Body of pancreas (tissue), 4 donors: Measurements from ENCODE around the gene SH3YL1. TPM values are rescaled to one million over a fixed set of nuclear protein-coding genes. Genes with fewer than 3 reads are reported as not detected.
A peak's percentile ranks its signal among the peaks of the same experiment; 100 is the strongest.

ENCODE experiments used
- ATAC-seq: fragments of 150-250 bp; one replicate; pipeline ENCODE4 v1.9.1; 2016
- DNase-seq, 4 donors: peaks; one replicate each; pipeline ENCODE4 v3.0.0-alpha.2; 2019
- H3K27ac ChIP-seq, 4 donors: fragments of 200-600 bp; sonication (generic); 1 replicate in 3 of 4; 2 replicates in 1 of 4; pipeline versions ENCODE4 v1.5.1 to v1.6.1; 2016 to 2019; ENCODE audit warnings: mild to moderate bottlenecking in 1 of 4, mixed read lengths in 1 of 4, moderate library complexity in 1 of 4
- H3K27me3 ChIP-seq, 2 donors: fragments of 200-600 bp; sonication (generic); one replicate each; pipeline ENCODE4 v1.6.0; 2016; ENCODE audit warnings: mild to moderate bottlenecking in 1 of 2
- H3K36me3 ChIP-seq, 2 donors: fragments of 200-600 bp; sonication (generic); replicated peaks in 1 of 2; 2 replicates each; pipeline ENCODE4 v1.5.1; 2016; ENCODE audit warnings: low read depth in 2 of 2; ENCODE audit not compliant: insufficient read depth in 1 of 2
- H3K4me1 ChIP-seq: fragments of 200-600 bp; sonication (generic); one replicate; pipeline ENCODE4 v1.6.0; 2016
- H3K4me3 ChIP-seq, 2 donors: fragments of 200-600 bp; sonication (generic); 1 replicate in 1 of 2; 2 replicates in 1 of 2; pipeline ENCODE4 v1.5.1; 2016 to 2019
- H3K9me3 ChIP-seq, 3 donors: fragments of 200-600 bp; sonication (generic); 1 replicate in 2 of 3; 2 replicates in 1 of 3; pipeline ENCODE4 v1.5.1; 2016
- POLR2A ChIP-seq, 3 donors: fragments of 450-650 bp; IDR thresholded peaks; one replicate each; pipeline ENCODE4 v1.6.1; 2016; ENCODE audit warnings: antibody characterized with exemption in 3 of 3, mild to moderate bottlenecking in 2 of 3
- WGBS, 2 donors: methylation state at CpG; one replicate each; pipeline ENCODE4 v1.1.5; 2017; 5-methylcytosine and 5-hydroxymethylcytosine counted together
- intact Hi-C: fragments of 100-400 bp; cut with DNase I; formaldehyde crosslinking; loops from one replicate; pipeline ENCODE4 v1.15.1; 2023
- total RNA-seq, 2 donors: library from RNA; depleted of rRNA; stranded (reverse); fragments of >200 nt; gene quantifications; one replicate each; pipeline ENCODE4 v1.1.0, GENCODE V29; 2016
- TF ChIP-seq, protein P1 (sequence below), 7 experiments: fragments of 450-650 bp in 4 of 7; fragments of 200-600 bp in 3 of 7; sonication (generic) in 3 of 7; IDR thresholded peaks; one replicate each; pipeline ENCODE4 v1.5.1; 2016 to 2019; ENCODE audit warnings: antibody characterized with exemption in 7 of 7

The SH3YL1 gene
- total RNA-seq, 2 donors from 2014 or later = 159 to 162 TPM

GRCh38 chr2:248724-249123 lies 15.1 kb downstream of the SH3YL1 start:
- ATAC-seq (no peak), DNase-seq (no peak)
- no peaks in the 10 kb centered on the region for H3K9me3 ChIP-seq
- no peaks in the 10 kb centered on the region for H3K4me1 ChIP-seq
- H3K36me3 ChIP-seq = peaks cover 0 to 25% of the 10 kb centered on the region in 2 donors
- H3K27ac ChIP-seq = no peak overlapping the region
- intact Hi-C loops = no loop called here
- H3K27me3 ChIP-seq = no peaks in the 10 kb centered on the region
- TF ChIP-seq, protein P1, sequence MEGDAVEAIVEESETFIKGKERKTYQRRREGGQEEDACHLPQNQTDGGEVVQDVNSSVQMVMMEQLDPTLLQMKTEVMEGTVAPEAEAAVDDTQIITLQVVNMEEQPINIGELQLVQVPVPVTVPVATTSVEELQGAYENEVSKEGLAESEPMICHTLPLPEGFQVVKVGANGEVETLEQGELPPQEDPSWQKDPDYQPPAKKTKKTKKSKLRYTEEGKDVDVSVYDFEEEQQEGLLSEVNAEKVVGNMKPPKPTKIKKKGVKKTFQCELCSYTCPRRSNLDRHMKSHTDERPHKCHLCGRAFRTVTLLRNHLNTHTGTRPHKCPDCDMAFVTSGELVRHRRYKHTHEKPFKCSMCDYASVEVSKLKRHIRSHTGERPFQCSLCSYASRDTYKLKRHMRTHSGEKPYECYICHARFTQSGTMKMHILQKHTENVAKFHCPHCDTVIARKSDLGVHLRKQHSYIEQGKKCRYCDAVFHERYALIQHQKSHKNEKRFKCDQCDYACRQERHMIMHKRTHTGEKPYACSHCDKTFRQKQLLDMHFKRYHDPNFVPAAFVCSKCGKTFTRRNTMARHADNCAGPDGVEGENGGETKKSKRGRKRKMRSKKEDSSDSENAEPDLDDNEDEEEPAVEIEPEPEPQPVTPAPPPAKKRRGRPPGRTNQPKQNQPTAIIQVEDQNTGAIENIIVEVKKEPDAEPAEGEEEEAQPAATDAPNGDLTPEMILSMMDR (IDR thresholded peaks at IDR 0.05) = no peak
- no peak for TF ChIP-seq POLR2A (IDR thresholded peaks at IDR 0.05)
- 80 to 86% methylated on average over 2 of the region's 2 CpGs for WGBS, 2 donors
- no peak overlapping the region for H3K4me3 ChIP-seq

DNA sequence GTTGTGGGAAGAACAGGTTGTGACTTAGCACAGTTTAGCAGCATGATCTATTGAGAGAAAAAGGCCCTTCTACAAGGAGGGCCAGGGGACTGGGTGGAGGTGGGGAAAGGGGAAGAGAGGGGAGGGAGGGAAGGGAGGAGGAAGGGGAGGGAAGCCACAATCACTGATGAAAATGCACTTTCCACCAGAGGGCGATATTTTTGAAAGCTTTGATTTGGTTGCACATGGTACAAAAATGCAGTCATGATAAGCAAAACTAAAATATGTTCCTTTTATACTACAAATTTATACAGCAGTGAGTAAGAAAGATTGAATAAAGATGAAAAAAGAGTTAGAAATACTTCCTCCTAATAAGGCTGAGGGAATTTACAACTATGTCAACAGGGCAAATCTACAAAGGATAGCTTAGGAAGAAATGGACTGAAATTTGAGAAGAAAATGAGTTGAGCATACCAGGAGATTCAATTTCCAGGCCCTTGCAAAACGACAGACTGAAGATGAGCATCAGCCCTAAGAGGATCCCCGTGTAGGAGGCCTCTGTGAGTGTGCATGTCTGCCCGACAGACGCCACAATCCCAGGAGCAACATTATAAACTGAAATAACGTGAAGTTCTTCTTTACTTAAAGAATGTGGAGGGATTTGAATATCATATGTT lies 17.2 kb downstream of the SH3YL1 start:
- no peaks in the 10 kb centered on the region for H3K4me1 ChIP-seq
- H3K27me3 ChIP-seq = no peaks in the 10 kb centered on the region
- no peaks in the 10 kb centered on the region for H3K9me3 ChIP-seq
- intact Hi-C loops = no loop called here
- ATAC-seq (peak; percentile 78), DNase-seq (peak in 3 of 4 donors; percentile 38 to 65 (median 43))
- WGBS, 2 donors = 57 to 58% methylated on average over 6 of the region's 6 CpGs
- peak overlapping the region in 1 of 4 donors; percentile 33 for H3K27ac ChIP-seq
- no peak overlapping the region for H3K4me3 ChIP-seq
- TF ChIP-seq POLR2A (IDR thresholded peaks at IDR 0.05) = no peak
- TF ChIP-seq, protein P1 (IDR thresholded peaks at IDR 0.05) = peak; percentile 12 to 72 (median 57)
- H3K36me3 ChIP-seq = peaks cover 0 to 25% of the 10 kb centered on the region in 2 donors

DNA sequence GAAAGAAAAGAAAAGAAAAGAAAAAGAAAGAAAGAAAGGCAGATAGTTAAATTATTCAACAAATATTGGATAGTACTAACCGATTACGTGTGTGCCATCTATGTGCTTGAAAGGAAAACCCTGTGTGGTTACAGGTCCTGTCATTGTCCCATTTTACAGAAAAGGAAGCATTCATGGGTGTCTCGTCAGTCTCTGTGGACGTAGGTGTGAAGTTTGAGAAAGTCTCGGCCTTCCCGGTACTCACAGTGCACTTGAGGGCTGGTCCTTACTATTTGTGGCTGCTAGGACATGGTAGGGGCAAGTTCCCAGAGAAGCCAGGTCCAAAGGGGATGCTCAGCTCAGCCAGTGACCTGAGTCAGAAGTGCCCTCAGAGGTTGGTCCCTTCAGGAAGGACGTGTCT lies 19.3 kb downstream of the SH3YL1 start:
- Histone ChIP-seq H3K4me1 (no peaks in the 10 kb centered on the region), H3K9me3 (no peaks in the 10 kb centered on the region), H3K27me3 (no peaks in the 10 kb centered on the region), H3K4me3 (no peak overlapping the region), H3K27ac (no peak overlapping the region), H3K36me3 (peaks cover 0 to 21% of the 10 kb centered on the region in 2 donors)
- ATAC-seq = no peak
- intact Hi-C loops = no loop called here
- TF ChIP-seq, protein P1 (IDR thresholded peaks at IDR 0.05) = no peak
- TF ChIP-seq POLR2A (IDR thresholded peaks at IDR 0.05) = no peak
- 91 to 92% methylated on average over 7 of the region's 7 CpGs for WGBS, 2 donors
- no peak for DNase-seq

- H3K27ac ChIP-seq = peak overlapping the region in 1 of 4 donors; percentile 43
- ATAC-seq = no peak
- 80 to 81% methylated on average over 5 of the region's 5 CpGs for WGBS, 2 donors
- H3K9me3 ChIP-seq = no peaks in the 10 kb centered on the region
- no peak for DNase-seq
- peaks cover 7% of the 10 kb centered on the region for H3K4me1 ChIP-seq
- no peaks in the 10 kb centered on the region for H3K27me3 ChIP-seq
- no peak overlapping the region for H3K4me3 ChIP-seq
- intact Hi-C loops = no loop called here
- H3K36me3 ChIP-seq = peaks cover 0 to 5% of the 10 kb centered on the region in 2 donors
- TF ChIP-seq POLR2A (IDR thresholded peaks at IDR 0.05) = no peak
- TF ChIP-seq, protein P1 (IDR thresholded peaks at IDR 0.05) = no peak
Observed at GRCh38 chr2:238869-239268, 25.0 kb downstream of the SH3YL1 start.

DNA sequence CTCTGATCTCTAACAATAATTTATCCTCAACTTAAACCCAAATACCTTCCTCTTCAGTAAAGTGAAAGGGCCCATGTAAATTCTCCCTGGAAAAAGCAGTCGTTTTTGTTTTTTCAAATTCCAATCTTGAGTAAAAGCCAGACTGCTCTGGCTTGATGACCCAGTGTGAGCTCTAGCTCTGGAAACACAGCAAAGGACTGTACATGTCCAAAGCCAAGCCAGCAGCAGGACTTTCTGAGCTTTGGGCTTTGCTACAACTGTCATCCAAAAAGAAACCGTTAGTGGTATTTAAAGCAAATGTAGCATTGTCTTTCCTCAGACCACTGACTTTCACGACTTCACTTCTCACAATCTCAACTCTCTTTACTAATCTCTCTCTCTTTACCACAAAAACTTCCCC lies 25.4 kb downstream of the SH3YL1 start:
- intact Hi-C loops = no loop called here

More for the DNA sequence above, 25.4 kb downstream of the SH3YL1 start:
- Histone ChIP-seq H3K27ac (peak overlapping the region in 1 of 4 donors; percentile 43), H3K4me3 (no peak overlapping the region), H3K36me3 (peaks cover 0 to under 1% of the 10 kb centered on the region in 2 donors), H3K27me3 (no peaks in the 10 kb centered on the region), H3K9me3 (no peaks in the 10 kb centered on the region), H3K4me1 (peaks cover 7% of the 10 kb centered on the region)
- DNase-seq (no peak), ATAC-seq (no peak)
- WGBS, 2 donors = 38 to 67% methylated on average over 3 of the region's 3 CpGs
- TF ChIP-seq, protein P1 (IDR thresholded peaks at IDR 0.05) = no peak
- no peak for TF ChIP-seq POLR2A (IDR thresholded peaks at IDR 0.05)
